Loucy (cell line): ENCODE results near the gene INTS13.

Experiments used
- EZH2phosphoT487 ChIP-seq: fragments of 200-600 bp; IDR thresholded peaks from 2 replicates; pipeline ENCODE4 v1.6.1; 2018; ENCODE audit warnings: antibody characterized with exemption, mild to moderate bottlenecking, moderate library complexity, borderline replicate concordance
- TF ChIP-seq, protein P1 (sequence below): fragments of 200-600 bp; sonication (generic); conservative IDR thresholded peaks from 2 replicates; pipeline ENCODE4 v1.5.1; 2014; ENCODE audit warnings: mild to moderate bottlenecking, antibody characterized with exemption, low read length

DNA sequence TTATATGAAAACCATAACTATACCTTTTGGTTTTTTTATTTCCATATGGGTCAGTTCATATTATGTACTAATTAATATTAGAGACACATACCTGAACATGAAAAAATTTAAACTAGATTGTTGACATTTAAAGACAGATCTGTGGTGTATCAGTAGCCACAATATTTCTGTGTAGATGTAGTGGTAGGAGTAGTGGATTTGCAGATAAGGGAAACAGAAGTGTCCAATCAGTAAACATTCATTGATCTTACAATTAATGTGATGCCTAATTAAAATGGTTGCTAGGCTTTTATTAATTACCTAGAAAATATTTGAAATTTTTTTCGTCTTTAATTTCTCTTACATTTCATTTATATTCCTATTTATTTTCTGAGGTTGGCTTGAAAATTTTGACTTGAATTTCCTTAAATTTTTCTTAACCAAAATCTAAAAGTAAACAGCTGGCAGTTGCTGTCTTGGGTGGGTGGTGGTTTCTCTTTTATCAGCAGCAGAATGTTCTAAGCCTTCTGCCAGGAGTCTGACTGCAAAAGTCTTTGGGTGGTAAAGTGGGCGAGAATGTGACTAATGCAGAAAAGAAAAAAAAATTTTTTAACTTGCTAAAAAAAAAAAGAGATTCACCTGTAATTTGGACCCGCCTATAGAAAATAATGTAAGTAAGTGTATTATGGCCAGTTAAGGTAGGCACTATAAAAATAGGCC lies 2.9 kb upstream of the INTS13 start:
- TF ChIP-seq, protein P1, sequence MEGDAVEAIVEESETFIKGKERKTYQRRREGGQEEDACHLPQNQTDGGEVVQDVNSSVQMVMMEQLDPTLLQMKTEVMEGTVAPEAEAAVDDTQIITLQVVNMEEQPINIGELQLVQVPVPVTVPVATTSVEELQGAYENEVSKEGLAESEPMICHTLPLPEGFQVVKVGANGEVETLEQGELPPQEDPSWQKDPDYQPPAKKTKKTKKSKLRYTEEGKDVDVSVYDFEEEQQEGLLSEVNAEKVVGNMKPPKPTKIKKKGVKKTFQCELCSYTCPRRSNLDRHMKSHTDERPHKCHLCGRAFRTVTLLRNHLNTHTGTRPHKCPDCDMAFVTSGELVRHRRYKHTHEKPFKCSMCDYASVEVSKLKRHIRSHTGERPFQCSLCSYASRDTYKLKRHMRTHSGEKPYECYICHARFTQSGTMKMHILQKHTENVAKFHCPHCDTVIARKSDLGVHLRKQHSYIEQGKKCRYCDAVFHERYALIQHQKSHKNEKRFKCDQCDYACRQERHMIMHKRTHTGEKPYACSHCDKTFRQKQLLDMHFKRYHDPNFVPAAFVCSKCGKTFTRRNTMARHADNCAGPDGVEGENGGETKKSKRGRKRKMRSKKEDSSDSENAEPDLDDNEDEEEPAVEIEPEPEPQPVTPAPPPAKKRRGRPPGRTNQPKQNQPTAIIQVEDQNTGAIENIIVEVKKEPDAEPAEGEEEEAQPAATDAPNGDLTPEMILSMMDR: no peak
- no peak for TF ChIP-seq EZH2phosphoT487
